Transverse colon (tissue), 4 donors: ENCODE measurements around the gene ZNF316. TPM values are rescaled to one million over a fixed set of nuclear protein-coding genes. Genes with fewer than 3 reads are reported as not detected.

Experiments used
- DNase-seq: peaks from one replicate; pipeline ENCODE4 v3.0.0-alpha.2; 2019
- H3K27ac ChIP-seq, 4 donors: fragments of 200-600 bp; sonication (generic); 2 replicates each; pipeline ENCODE4 v1.5.1; 2016 to 2018; ENCODE audit warnings: inconsistent platforms in 4 of 4
- H3K27me3 ChIP-seq: fragments of 200-600 bp; sonication (generic); 2 replicates; pipeline ENCODE4 v1.5.1; 2017; ENCODE audit warnings: inconsistent platforms
- H3K36me3 ChIP-seq, 4 donors: fragments of 200-600 bp; sonication (generic); 2 replicates each; pipeline ENCODE4 v1.5.1; 2017 to 2019; ENCODE audit warnings: inconsistent platforms in 4 of 4
- H3K4me1 ChIP-seq, 4 donors: fragments of 200-600 bp; sonication (generic); 2 replicates each; pipeline ENCODE4 v1.5.1; 2017 to 2020; ENCODE audit warnings: inconsistent platforms in 4 of 4
- H3K4me3 ChIP-seq, 4 donors: fragments of 200-600 bp; sonication (generic); 1 replicate in 1 of 4; 2 replicates in 3 of 4; pipeline versions ENCODE4 v1.5.1 to v1.6.1; 2017 to 2019; ENCODE audit warnings: inconsistent platforms in 4 of 4
- H3K9me3 ChIP-seq, 2 donors: fragments of 200-600 bp; sonication (generic); 2 replicates each; pipeline ENCODE4 v1.5.1; 2017 to 2019; ENCODE audit warnings: inconsistent platforms in 2 of 2
- EP300 ChIP-seq: sonication (generic); formaldehyde crosslinking; IDR thresholded peaks from one replicate; pipeline ENCODE4 v1.6.1; 2017; ENCODE audit warnings: antibody characterized with exemption, low read depth
- POLR2A ChIP-seq: fragments of 450-650 bp; IDR thresholded peaks from one replicate; pipeline ENCODE4 v1.6.1; 2016; ENCODE audit warnings: antibody characterized with exemption, mild to moderate bottlenecking, moderate library complexity
- POLR2AphosphoS5 ChIP-seq, 3 donors: sonication (generic); formaldehyde crosslinking; IDR thresholded peaks; one replicate each; pipeline ENCODE4 v1.6.1; 2016; ENCODE audit warnings: antibody characterized with exemption in 3 of 3
- WGBS, 2 donors: methylation state at CpG; one replicate each; pipeline ENCODE4 v1.1.5; 2018; ENCODE audit warnings: low coverage in 1 of 2; 5-methylcytosine and 5-hydroxymethylcytosine counted together
- in situ Hi-C, 4 donors: fragments of 200-750 bp; cut with MboI; loops; one replicate each; pipeline versions ENCODE4 v1.15.0 to v1.15.1; 2017; ENCODE audit warnings: low sequenced_read_pairs in 3 of 4, low pct_ligation_motif_present in 1 of 4, low pct_unique_long_range_greater_than_20kb in 1 of 4
- intact Hi-C: fragments of 100-400 bp; cut with DNase I; formaldehyde crosslinking; loops from one replicate; pipeline ENCODE4 v1.15.1; 2023; ENCODE audit warnings: low total_unique reads
- total RNA-seq, 4 donors: library from RNA; depleted of rRNA; stranded (reverse); fragments of >200 nt; gene quantifications; one replicate each; pipeline ENCODE4 v1.1.0, GENCODE V29; 2016
- TF ChIP-seq, protein P1 (sequence below), 5 experiments: fragments of 200-600 bp in 3 of 5; fragments of 450-650 bp in 2 of 5; sonication (generic) in 3 of 5; IDR thresholded peaks; 1 replicate in 2 of 5; 2 replicates in 3 of 5; pipeline ENCODE4 v1.5.1; 2016 to 2017; ENCODE audit warnings: antibody characterized with exemption in 5 of 5, inconsistent platforms in 3 of 5, mild to moderate bottlenecking in 2 of 5, moderate library complexity in 1 of 5

The ZNF316 gene
- total RNA-seq, 4 donors from 2014 or later: 15.3 to 188 (median 50.9) TPM

GRCh38 chr7:6651851-6652445 is 14.8 kb downstream of the ZNF316 start:
- TF ChIP-seq POLR2A: no peak
- TF ChIP-seq, protein P1, sequence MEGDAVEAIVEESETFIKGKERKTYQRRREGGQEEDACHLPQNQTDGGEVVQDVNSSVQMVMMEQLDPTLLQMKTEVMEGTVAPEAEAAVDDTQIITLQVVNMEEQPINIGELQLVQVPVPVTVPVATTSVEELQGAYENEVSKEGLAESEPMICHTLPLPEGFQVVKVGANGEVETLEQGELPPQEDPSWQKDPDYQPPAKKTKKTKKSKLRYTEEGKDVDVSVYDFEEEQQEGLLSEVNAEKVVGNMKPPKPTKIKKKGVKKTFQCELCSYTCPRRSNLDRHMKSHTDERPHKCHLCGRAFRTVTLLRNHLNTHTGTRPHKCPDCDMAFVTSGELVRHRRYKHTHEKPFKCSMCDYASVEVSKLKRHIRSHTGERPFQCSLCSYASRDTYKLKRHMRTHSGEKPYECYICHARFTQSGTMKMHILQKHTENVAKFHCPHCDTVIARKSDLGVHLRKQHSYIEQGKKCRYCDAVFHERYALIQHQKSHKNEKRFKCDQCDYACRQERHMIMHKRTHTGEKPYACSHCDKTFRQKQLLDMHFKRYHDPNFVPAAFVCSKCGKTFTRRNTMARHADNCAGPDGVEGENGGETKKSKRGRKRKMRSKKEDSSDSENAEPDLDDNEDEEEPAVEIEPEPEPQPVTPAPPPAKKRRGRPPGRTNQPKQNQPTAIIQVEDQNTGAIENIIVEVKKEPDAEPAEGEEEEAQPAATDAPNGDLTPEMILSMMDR (IDR thresholded peaks at IDR 0.05): no peak
- TF ChIP-seq POLR2AphosphoS5 (IDR thresholded peaks at IDR 0.05): no peak
- no peak for TF ChIP-seq EP300
- H3K27me3 ChIP-seq: no peaks in the 10 kb centered on the region
- H3K4me3 ChIP-seq: no peak overlapping the region
- in situ Hi-C loops: no loop called here
- peaks cover 0 to 38% (median 12%) of the 10 kb centered on the region in 4 donors for H3K36me3 ChIP-seq
- H3K9me3 ChIP-seq: no peaks in the 10 kb centered on the region
- 96 to 98% methylated on average over 9 to 31 of the region's 32 CpGs for WGBS, 2 donors
- DNase-seq: no peak
- intact Hi-C loops: no loop called here
- no peaks in the 10 kb centered on the region for H3K4me1 ChIP-seq
- no peak overlapping the region for H3K27ac ChIP-seq

DNA sequence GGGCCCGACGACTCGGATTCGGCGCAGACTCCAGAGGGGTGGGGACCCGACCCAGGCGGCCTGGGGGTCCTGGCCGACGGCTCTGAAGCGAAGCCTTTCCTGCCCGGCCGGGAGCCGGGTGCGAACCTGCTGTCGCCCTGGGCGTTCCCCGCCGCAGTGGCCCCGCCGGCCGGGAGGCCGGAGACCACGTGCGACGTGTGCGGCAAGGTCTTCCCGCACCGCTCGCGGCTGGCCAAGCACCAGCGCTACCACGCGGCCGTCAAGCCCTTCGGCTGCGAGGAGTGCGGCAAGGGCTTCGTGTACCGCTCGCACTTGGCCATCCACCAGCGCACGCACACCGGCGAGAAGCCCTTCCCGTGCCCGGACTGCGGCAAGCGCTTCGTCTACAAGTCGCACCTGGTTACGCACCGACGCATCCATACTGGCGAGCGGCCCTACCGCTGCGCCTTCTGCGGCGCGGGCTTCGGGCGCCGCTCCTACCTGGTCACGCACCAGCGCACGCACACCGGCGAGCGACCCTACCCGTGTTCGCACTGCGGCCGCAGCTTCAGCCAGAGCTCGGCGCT is 15.4 kb downstream of the ZNF316 start:
- Histone ChIP-seq H3K9me3 (no peaks in the 10 kb centered on the region), H3K36me3 (peaks cover 0 to 38% (median 12%) of the 10 kb centered on the region in 4 donors), H3K4me1 (no peaks in the 10 kb centered on the region), H3K4me3 (no peak overlapping the region), H3K27me3 (no peaks in the 10 kb centered on the region), H3K27ac (no peak overlapping the region)
- TF ChIP-seq POLR2AphosphoS5 (IDR thresholded peaks at IDR 0.05) (no peak), POLR2A (no peak), EP300 (no peak)
- TF ChIP-seq, protein P1 (IDR thresholded peaks at IDR 0.05): no peak
- no peak for DNase-seq
- 80 to 96% methylated on average over 2 to 75 of the region's 75 CpGs for WGBS, 2 donors
- intact Hi-C loops (no loop called here), in situ Hi-C loops (no loop called here)

DNA sequence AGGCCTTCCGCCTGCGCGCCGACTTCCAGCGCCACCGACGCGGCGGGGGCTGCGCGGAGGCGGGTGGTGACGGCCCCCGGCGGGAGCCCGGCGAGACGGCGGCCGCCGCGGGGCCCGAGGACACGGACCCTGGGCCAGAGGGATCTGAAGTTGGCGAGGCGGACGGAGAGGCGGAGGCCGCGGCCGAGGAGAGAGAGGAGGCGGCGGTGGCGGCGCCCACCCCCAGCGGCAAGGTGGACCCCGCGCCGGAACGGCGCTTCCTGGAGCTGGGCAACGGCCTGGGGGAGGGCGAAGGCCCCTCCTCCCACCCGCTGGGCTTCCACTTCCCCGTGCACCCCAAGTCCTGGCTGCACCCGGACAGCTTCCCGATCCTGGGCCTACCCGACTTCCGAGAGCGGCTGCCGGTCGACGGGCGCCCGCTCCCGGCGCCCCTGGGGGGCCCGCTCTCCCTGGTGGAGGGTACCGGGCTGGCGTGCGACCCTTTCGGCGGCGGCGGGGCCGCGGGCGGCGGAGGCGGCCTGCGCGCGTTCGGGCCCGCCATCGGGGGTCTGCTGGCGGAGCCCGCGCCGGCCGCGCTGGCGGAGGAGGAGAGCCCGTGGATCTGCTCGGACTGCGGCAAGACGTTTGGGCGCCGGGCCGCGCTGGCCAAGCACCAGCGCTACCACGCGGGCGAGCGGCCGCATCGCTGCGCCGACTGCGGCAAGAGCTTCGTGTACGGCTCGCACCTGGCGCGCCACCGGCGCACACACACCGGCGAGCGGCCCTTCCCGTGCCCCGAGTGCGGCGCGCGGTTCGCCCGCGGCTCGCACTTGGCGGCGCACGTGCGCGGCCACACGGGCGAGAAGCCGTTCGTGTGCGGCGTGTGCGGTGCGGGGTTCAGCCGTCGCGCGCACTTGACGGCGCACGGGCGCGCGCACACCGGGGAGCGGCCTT is 16.2 kb downstream of the ZNF316 start:
- no peaks in the 10 kb centered on the region for H3K9me3 ChIP-seq
- TF ChIP-seq EP300 (no peak), POLR2A (no peak), POLR2AphosphoS5 (IDR thresholded peaks at IDR 0.05) (no peak)
- TF ChIP-seq, protein P1 (IDR thresholded peaks at IDR 0.05): no peak
- intact Hi-C loops: no loop called here
- DNase-seq: no peak
- no peak overlapping the region for H3K27ac ChIP-seq
- WGBS, 2 donors: 97% methylated on average over 143 of the region's 146 CpGs; no CpG with 5 or more reads in 1 of the 2 donors
- H3K4me1 ChIP-seq: no peaks in the 10 kb centered on the region
- in situ Hi-C loops: no loop called here
- H3K36me3 ChIP-seq: peaks cover 0 to 38% (median 12%) of the 10 kb centered on the region in 4 donors
- no peaks in the 10 kb centered on the region for H3K27me3 ChIP-seq
- H3K4me3 ChIP-seq: no peak overlapping the region
